Loucy (cell line): ENCODE measurements around the gene BCL11B.

Source experiments
- EZH2phosphoT487 ChIP-seq: fragments of 200-600 bp; IDR thresholded peaks from 2 replicates; pipeline ENCODE4 v1.6.1; 2018; ENCODE audit warnings: antibody characterized with exemption, mild to moderate bottlenecking, moderate library complexity, borderline replicate concordance
- TF ChIP-seq, protein P1 (sequence below): fragments of 200-600 bp; sonication (generic); conservative IDR thresholded peaks from 2 replicates; pipeline ENCODE4 v1.5.1; 2014; ENCODE audit warnings: mild to moderate bottlenecking, antibody characterized with exemption, low read length

DNA sequence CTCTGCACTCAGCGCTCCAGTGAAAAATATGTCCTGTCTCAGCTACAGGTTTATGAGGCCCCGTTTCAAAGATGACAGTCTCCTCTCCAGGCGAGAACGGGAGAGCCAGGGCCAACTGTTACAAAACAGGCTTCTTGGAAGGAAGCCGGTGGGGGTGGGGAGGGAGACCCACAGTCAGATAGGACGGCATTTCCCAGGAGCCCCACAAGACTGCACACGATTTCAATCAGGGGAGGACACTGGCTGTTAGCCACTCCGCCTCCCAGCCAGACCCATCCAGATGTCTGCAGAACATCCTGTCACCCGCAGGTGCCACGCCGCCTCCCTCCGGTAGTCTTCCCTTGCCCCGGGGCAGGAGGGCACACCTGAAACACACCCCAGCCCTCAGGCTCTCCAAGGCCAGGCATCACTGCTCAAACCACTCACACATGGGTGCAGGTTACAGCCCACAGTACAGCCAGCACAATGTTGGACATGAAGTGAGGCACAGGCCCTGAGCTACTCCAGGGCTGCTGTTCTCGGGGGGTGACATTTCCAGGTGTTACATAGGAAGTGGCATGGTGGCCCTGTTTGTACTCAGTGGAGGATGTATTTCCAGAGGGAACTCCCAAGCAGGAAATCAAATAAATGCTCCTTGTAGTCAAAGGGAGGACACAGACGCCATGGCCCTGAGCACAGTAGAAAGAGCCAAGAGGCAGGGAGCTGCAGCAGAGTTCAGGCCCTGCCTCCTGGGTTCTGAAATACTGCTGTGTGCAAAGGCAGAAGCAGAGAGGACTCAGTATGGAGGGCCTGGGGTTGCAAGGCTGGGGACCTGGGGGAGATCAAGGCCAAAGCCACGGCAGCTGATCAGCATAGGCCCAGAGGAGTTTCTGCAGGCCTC lies 138.1 kb downstream of the BCL11B start:
- TF ChIP-seq, protein P1, sequence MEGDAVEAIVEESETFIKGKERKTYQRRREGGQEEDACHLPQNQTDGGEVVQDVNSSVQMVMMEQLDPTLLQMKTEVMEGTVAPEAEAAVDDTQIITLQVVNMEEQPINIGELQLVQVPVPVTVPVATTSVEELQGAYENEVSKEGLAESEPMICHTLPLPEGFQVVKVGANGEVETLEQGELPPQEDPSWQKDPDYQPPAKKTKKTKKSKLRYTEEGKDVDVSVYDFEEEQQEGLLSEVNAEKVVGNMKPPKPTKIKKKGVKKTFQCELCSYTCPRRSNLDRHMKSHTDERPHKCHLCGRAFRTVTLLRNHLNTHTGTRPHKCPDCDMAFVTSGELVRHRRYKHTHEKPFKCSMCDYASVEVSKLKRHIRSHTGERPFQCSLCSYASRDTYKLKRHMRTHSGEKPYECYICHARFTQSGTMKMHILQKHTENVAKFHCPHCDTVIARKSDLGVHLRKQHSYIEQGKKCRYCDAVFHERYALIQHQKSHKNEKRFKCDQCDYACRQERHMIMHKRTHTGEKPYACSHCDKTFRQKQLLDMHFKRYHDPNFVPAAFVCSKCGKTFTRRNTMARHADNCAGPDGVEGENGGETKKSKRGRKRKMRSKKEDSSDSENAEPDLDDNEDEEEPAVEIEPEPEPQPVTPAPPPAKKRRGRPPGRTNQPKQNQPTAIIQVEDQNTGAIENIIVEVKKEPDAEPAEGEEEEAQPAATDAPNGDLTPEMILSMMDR: no peak
- no peak for TF ChIP-seq EZH2phosphoT487
